Smooth muscle cell (in vitro differentiated cells): ENCODE data around the gene LRRC32. TPM values are rescaled to one million over a fixed set of nuclear protein-coding genes. Genes with fewer than 3 reads are reported as not detected.

Experiments
- DNase-seq: peaks from one replicate; lab custom pipeline; 2025; ENCODE audit not compliant: unreplicated experiment; lab: John Stamatoyannopoulos, UW
- H2AFZ ChIP-seq: fragments of 200-600 bp; sonication (generic); 2 replicates; pipeline ENCODE4 v1.6.0; 2016; ENCODE audit warnings: antibody characterized with exemption, low read depth, mild to moderate bottlenecking
- H3F3A ChIP-seq: fragments of 200-600 bp; sonication (generic); 2 replicates; pipeline ENCODE4 v1.6.0; 2017; ENCODE audit warnings: antibody characterized with exemption, low read depth
- H3K27ac ChIP-seq: fragments of 200-600 bp; sonication (generic); 2 replicates; pipeline ENCODE4 v1.5.1; 2016; ENCODE audit warnings: low read depth, mild to moderate bottlenecking
- H3K27me3 ChIP-seq: fragments of 200-600 bp; sonication (generic); 2 replicates; pipeline ENCODE4 v1.6.1; 2016; ENCODE audit warnings: low read depth, mild to moderate bottlenecking
- H3K36me3 ChIP-seq: fragments of 200-600 bp; sonication (generic); 2 replicates; pipeline ENCODE4 v1.5.1; 2016; ENCODE audit warnings: low read depth
- H3K4me1 ChIP-seq: fragments of 200-600 bp; sonication (generic); 2 replicates; pipeline ENCODE4 v1.5.1; 2016; ENCODE audit warnings: low read depth
- H3K4me2 ChIP-seq: fragments of 200-600 bp; sonication (generic); 2 replicates; pipeline ENCODE4 v1.6.0; 2016; ENCODE audit warnings: mild to moderate bottlenecking
- H3K4me3 ChIP-seq: fragments of 200-600 bp; sonication (generic); 2 replicates; pipeline ENCODE4 v1.5.1; 2016; ENCODE audit warnings: mild to moderate bottlenecking
- H3K79me2 ChIP-seq: fragments of 200-600 bp; sonication (generic); 2 replicates; pipeline ENCODE4 v1.6.0; 2016; ENCODE audit warnings: low read depth, mild to moderate bottlenecking
- H3K9ac ChIP-seq: fragments of 200-600 bp; sonication (generic); 2 replicates; pipeline ENCODE4 v1.6.0; 2016; ENCODE audit warnings: low read depth
- H3K9me3 ChIP-seq: fragments of 200-600 bp; sonication (generic); replicated peaks from 2 replicates; pipeline ENCODE4 v1.5.1; 2016; ENCODE audit warnings: low read depth
- H4K20me1 ChIP-seq: fragments of 200-600 bp; sonication (generic); 2 replicates; pipeline ENCODE4 v1.6.0; 2016; ENCODE audit warnings: low read depth
- CTCF ChIP-seq: fragments of 200-600 bp; sonication (generic); IDR thresholded peaks from 2 replicates; pipeline ENCODE4 v1.5.1; 2017; ENCODE audit warnings: borderline replicate concordance, mild to moderate bottlenecking, antibody characterized with exemption; ENCODE audit not compliant: insufficient read depth, poor library complexity, severe bottlenecking
- WGBS: methylation state at CpG from one replicate; pipeline ENCODE4 v1.1.7; 2016; ENCODE audit warnings: low lambda C conversion rate; 5-methylcytosine and 5-hydroxymethylcytosine counted together
- polyA plus RNA-seq: library from polyadenylated mRNA; unstranded; fragments of >200 nt; fragmentation: Nextera tagmentation; extraction: Ambion mirVana; gene quantifications from 2 replicates; pipeline ENCODE4 v1.2.1, GENCODE V29; 2016
- total RNA-seq: library from RNA; depleted of rRNA; stranded (reverse); fragments of >200 nt; gene quantifications from 2 replicates; pipeline ENCODE4 v1.2.3, GENCODE V29; 2014

LRRC32 gene
- total and polyA plus RNA-seq, 2 experiments from 2014 or later, result 171 to 444 TPM

- no peak overlapping the region for H2AFZ ChIP-seq
- H3K4me3 ChIP-seq, result no peak overlapping the region
- no peak overlapping the region for H3K4me2 ChIP-seq
- H3K27me3 ChIP-seq, result no peaks in the 10 kb centered on the region
- 81% methylated on average over 2 of the region's 2 CpGs for WGBS
- H3K79me2 ChIP-seq, result peaks cover 73% of the 10 kb centered on the region
- no peak for DNase-seq
- H3K9ac ChIP-seq, result no peak overlapping the region
- H3K9me3 ChIP-seq, result no peaks in the 10 kb centered on the region
- no peaks in the 10 kb centered on the region for H3K4me1 ChIP-seq
- H4K20me1 ChIP-seq, result peaks cover 96% of the 10 kb centered on the region
- H3K27ac ChIP-seq, result peak overlapping the region; percentile 16
- TF ChIP-seq CTCF, result no peak
- H3K36me3 ChIP-seq, result no peaks in the 10 kb centered on the region
- peaks cover 16% of the 10 kb centered on the region for H3F3A ChIP-seq
These were observed 5.4 kb downstream of the LRRC32 start for GRCh38 chr11:76665172-76665571.

GRCh38 chr11:76664578-76665061 lies 5.9 kb downstream of the LRRC32 start:
- H2AFZ ChIP-seq, result no peak overlapping the region
- TF ChIP-seq CTCF, result no peak
- H3K79me2 ChIP-seq, result peaks cover 73% of the 10 kb centered on the region
- H3K36me3 ChIP-seq, result no peaks in the 10 kb centered on the region
- peak overlapping the region; percentile 21 for H3K27ac ChIP-seq
- H3F3A ChIP-seq, result peaks cover 16% of the 10 kb centered on the region
- no peak overlapping the region for H3K4me3 ChIP-seq
- H3K9me3 ChIP-seq, result no peaks in the 10 kb centered on the region
- H4K20me1 ChIP-seq, result peaks cover 100% of the 10 kb centered on the region
- no peak overlapping the region for H3K4me2 ChIP-seq
- 87% methylated on average over 11 of the region's 11 CpGs for WGBS
- no peaks in the 10 kb centered on the region for H3K4me1 ChIP-seq
- H3K27me3 ChIP-seq, result no peaks in the 10 kb centered on the region
- H3K9ac ChIP-seq, result no peak overlapping the region
- DNase-seq, result no peak

- H3F3A ChIP-seq, result peaks cover 16% of the 10 kb centered on the region
- H4K20me1 ChIP-seq, result peaks cover 100% of the 10 kb centered on the region
- TF ChIP-seq CTCF, result no peak
- no peak overlapping the region for H3K4me3 ChIP-seq
- H3K4me1 ChIP-seq, result no peaks in the 10 kb centered on the region
- H3K27me3 ChIP-seq, result no peaks in the 10 kb centered on the region
- H3K9me3 ChIP-seq, result no peaks in the 10 kb centered on the region
- no peak overlapping the region for H2AFZ ChIP-seq
- H3K27ac ChIP-seq, result no peak overlapping the region
- no peak overlapping the region for H3K9ac ChIP-seq
- no peak overlapping the region for H3K4me2 ChIP-seq
- peaks cover 73% of the 10 kb centered on the region for H3K79me2 ChIP-seq
- no peaks in the 10 kb centered on the region for H3K36me3 ChIP-seq
- WGBS, result 93% methylated on average over 7 of the region's 7 CpGs
- no peak for DNase-seq
These were observed 6.6 kb downstream of the LRRC32 start for GRCh38 chr11:76663912-76664440.

- no peak overlapping the region for H3K4me3 ChIP-seq
- H2AFZ ChIP-seq, result no peak overlapping the region
- H3K9me3 ChIP-seq, result no peaks in the 10 kb centered on the region
- peaks cover 99% of the 10 kb centered on the region for H4K20me1 ChIP-seq
- H3F3A ChIP-seq, result peaks cover 16% of the 10 kb centered on the region
- H3K4me2 ChIP-seq, result no peak overlapping the region
- TF ChIP-seq CTCF, result no peak
- no peak overlapping the region for H3K9ac ChIP-seq
- H3K4me1 ChIP-seq, result no peaks in the 10 kb centered on the region
- no peak for DNase-seq
- H3K36me3 ChIP-seq, result no peaks in the 10 kb centered on the region
- peaks cover 70% of the 10 kb centered on the region for H3K79me2 ChIP-seq
- no peaks in the 10 kb centered on the region for H3K27me3 ChIP-seq
- H3K27ac ChIP-seq, result no peak overlapping the region
- whole genome bisulfite sequencing, result 79% methylated on average over 2 of the region's 2 CpGs
These were observed 7.1 kb downstream of the LRRC32 start for GRCh38 chr11:76663486-76663810.
